Ovary (tissue), 9 donors: ENCODE data around the gene FBXL4. TPM values are rescaled to one million over a fixed set of nuclear protein-coding genes. Genes with fewer than 3 reads are reported as not detected.

Experiments
- DNase-seq, 5 donors: peaks; one replicate each; pipeline ENCODE4 v3.0.0-alpha.2; 2019 to 2020
- H3K27ac ChIP-seq, 2 donors: fragments of 200-600 bp; one replicate each; pipeline versions ENCODE4 v1.5.1 to v1.8.0; 2019 to 2022
- H3K27me3 ChIP-seq: fragments of 200-600 bp; one replicate; pipeline ENCODE4 v1.8.0; 2022
- H3K36me3 ChIP-seq: fragments of 200-600 bp; sonication (generic); one replicate; pipeline ENCODE4 v1.5.1; 2019
- H3K4me1 ChIP-seq: one replicate; pipeline ENCODE4 v1.8.1; 2013; ENCODE audit warnings: mild to moderate bottlenecking, moderate library complexity; ENCODE audit not compliant: insufficient read depth
- H3K4me3 ChIP-seq: fragments of 200-600 bp; sonication (generic); one replicate; pipeline ENCODE4 v1.5.1; 2017
- H3K9me3 ChIP-seq, 2 donors: fragments of 200-600 bp in 1 of 2; sonication (generic) in 1 of 2; one replicate each; pipeline versions ENCODE4 v1.5.1 to v1.8.1; 2013 to 2019; ENCODE audit warnings: mild to moderate bottlenecking in 1 of 2, moderate library complexity in 1 of 2
- CTCF ChIP-seq, 3 donors: fragments of 450-650 bp in 2 of 3; fragments of 200-600 bp in 1 of 3; IDR thresholded peaks; one replicate each; pipeline versions ENCODE4 v1.5.1 to v1.8.0; 2016 to 2022; ENCODE audit warnings: antibody characterized with exemption in 3 of 3, mild to moderate bottlenecking in 1 of 3
- EP300 ChIP-seq: sonication (generic); formaldehyde crosslinking; IDR thresholded peaks from one replicate; pipeline ENCODE4 v1.6.1; 2017; ENCODE audit warnings: antibody characterized with exemption
- POLR2A ChIP-seq: fragments of 450-650 bp; IDR thresholded peaks from one replicate; pipeline ENCODE4 v1.6.1; 2017; ENCODE audit warnings: antibody characterized with exemption, mild to moderate bottlenecking, moderate library complexity
- WGBS, 3 donors: extraction: QIAGEN DNeasy Blood & Tissue Kit in 1 of 3; methylation state at CpG; one replicate each; pipeline versions ENCODE4 v1.1.5 to v1.1.7; 2013 to 2017; 5-methylcytosine and 5-hydroxymethylcytosine counted together
- intact Hi-C, 4 donors: fragments of 100-400 bp; cut with DNase I; formaldehyde crosslinking; loops; one replicate each; pipeline versions ENCODE4 v1.11.0 to v1.15.1; 2022 to 2023
- polyA plus RNA-seq, 2 donors: library from polyadenylated mRNA; stranded (reverse); fragments of 200-250 nt in 1 of 2; fragments of 350-450 nt in 1 of 2; fragmentation: Illumina TruSeq in 1 of 2; extraction: RNeasy Lipid Tissue Mini Kit (QIAGEN cat#74804) in 1 of 2; gene quantifications; one replicate each; pipeline ENCODE4 v1.2.3, GENCODE V29; 2013 to 2014
- total RNA-seq, 7 donors: library from RNA; depleted of rRNA in 2 of 7; stranded (reverse); fragments of >200 nt in 2 of 7; fragmentation: NEBNext Ultra II Directional in 3 of 7; extraction: Animal tissue kit (Norgen Biotek cat#: 25700) in 3 of 7; gene quantifications; one replicate each; pipeline versions ENCODE4 v1.1.0 to v1.2.4, GENCODE V29; 2016 to 2023
- donor health status: DM: no; HTN: no; CAD: no; lungs with moderate emphysema.
- donor health status: DM: no; HTN: no; CAD: no.
- donor health status: Bipolar disorder and iron deficiency.
- donor health status: DM: yes; HTN: yes; CAD: no.
- donor health status: DM: no; HTN: no; CAD: no.
- donor health status: DM: yes; HTN: yes; CAD: no.

The FBXL4 gene
- total and polyA plus RNA-seq, 9 donors = 7.3 to 29.0 (median 20.2) TPM

GRCh38 chr6:98827295-98828159, 120.2 kb downstream of the FBXL4 start:
- Histone ChIP-seq H3K4me3 (no peak overlapping the region), H3K36me3 (no peaks in the 10 kb centered on the region), H3K27ac (no peak overlapping the region), H3K9me3 (no peaks in the 10 kb centered on the region), H3K4me1 (peaks cover 3% of the 10 kb centered on the region), H3K27me3 (peaks cover 6% of the 10 kb centered on the region)
- intact Hi-C loops = no loop called here
- TF ChIP-seq CTCF (IDR thresholded peaks at IDR 0.05) = no peak
- no peak for TF ChIP-seq EP300
- TF ChIP-seq POLR2A = no peak
- DNase-seq = no peak
- WGBS, 3 donors = 3 to 7% (median 5%) methylated on average over 44 of the region's 44 CpGs

- intact Hi-C loops = no loop called here
- 4 to 7% (median 5%) methylated on average over 19 of the region's 19 CpGs for WGBS, 3 donors
- Histone ChIP-seq H3K36me3 (no peaks in the 10 kb centered on the region), H3K9me3 (no peaks in the 10 kb centered on the region), H3K27me3 (no peaks in the 10 kb centered on the region), H3K4me1 (no peaks in the 10 kb centered on the region), H3K27ac (no peak overlapping the region), H3K4me3 (no peak overlapping the region)
- DNase-seq = no peak
- TF ChIP-seq EP300 = no peak
- no peak for TF ChIP-seq POLR2A
- no peak for TF ChIP-seq CTCF (IDR thresholded peaks at IDR 0.05)
These were observed 122.0 kb downstream of the FBXL4 start for GRCh38 chr6:98825600-98826230.

- H3K36me3 ChIP-seq = no peaks in the 10 kb centered on the region
- H3K4me1 ChIP-seq = no peaks in the 10 kb centered on the region
- no peaks in the 10 kb centered on the region for H3K9me3 ChIP-seq
- no peak overlapping the region for H3K27ac ChIP-seq
- no peak for TF ChIP-seq POLR2A
- no peak for TF ChIP-seq EP300
- TF ChIP-seq CTCF (IDR thresholded peaks at IDR 0.05) = no peak
- intact Hi-C loops = no loop called here
- H3K4me3 ChIP-seq = no peak overlapping the region
- no peaks in the 10 kb centered on the region for H3K27me3 ChIP-seq
- DNase-seq = no peak
- WGBS, 3 donors = 2 to 4% (median 3%) methylated on average over 27 to 32 of the region's 32 CpGs
These were observed 122.7 kb downstream of the FBXL4 start for GRCh38 chr6:98824902-98825599.

- WGBS, 3 donors = 1 to 3% (median 2%) methylated on average over 44 of the region's 44 CpGs
- no peak overlapping the region for H3K4me3 ChIP-seq
These were observed 123.4 kb downstream of the FBXL4 start for GRCh38 chr6:98824162-98824901.

More at GRCh38 chr6:98824162-98824901, 123.4 kb downstream of the FBXL4 start:
- intact Hi-C loops = no loop called here
- Histone ChIP-seq H3K27me3 (no peaks in the 10 kb centered on the region), H3K36me3 (no peaks in the 10 kb centered on the region), H3K4me1 (no peaks in the 10 kb centered on the region), H3K9me3 (no peaks in the 10 kb centered on the region), H3K27ac (no peak overlapping the region)
- DNase-seq = no peak
- TF ChIP-seq POLR2A = no peak
- no peak for TF ChIP-seq CTCF (IDR thresholded peaks at IDR 0.05)
- no peak for TF ChIP-seq EP300
